Stimulated activated CD4-positive, alpha-beta T cell treated with anti-CD3 and anti-CD28 coated beads, Interleukin-1b, Interleukin-23, amount 100 ng/mL, for 1 hour (primary cell): ENCODE results near the gene VSTM2B.
"Not testable (repeated sequence)": the region's sequence is repeated elsewhere in the genome, so short reads cannot be mapped to it uniquely, and the experiment has no call there.

Experiments used
- DNase-seq, 2 donors: peaks; one replicate each; pipeline ENCODE4 v3.0.0-alpha.2; 2020; ENCODE audit warnings: low read depth in 2 of 2

VSTM2B gene

DNA sequence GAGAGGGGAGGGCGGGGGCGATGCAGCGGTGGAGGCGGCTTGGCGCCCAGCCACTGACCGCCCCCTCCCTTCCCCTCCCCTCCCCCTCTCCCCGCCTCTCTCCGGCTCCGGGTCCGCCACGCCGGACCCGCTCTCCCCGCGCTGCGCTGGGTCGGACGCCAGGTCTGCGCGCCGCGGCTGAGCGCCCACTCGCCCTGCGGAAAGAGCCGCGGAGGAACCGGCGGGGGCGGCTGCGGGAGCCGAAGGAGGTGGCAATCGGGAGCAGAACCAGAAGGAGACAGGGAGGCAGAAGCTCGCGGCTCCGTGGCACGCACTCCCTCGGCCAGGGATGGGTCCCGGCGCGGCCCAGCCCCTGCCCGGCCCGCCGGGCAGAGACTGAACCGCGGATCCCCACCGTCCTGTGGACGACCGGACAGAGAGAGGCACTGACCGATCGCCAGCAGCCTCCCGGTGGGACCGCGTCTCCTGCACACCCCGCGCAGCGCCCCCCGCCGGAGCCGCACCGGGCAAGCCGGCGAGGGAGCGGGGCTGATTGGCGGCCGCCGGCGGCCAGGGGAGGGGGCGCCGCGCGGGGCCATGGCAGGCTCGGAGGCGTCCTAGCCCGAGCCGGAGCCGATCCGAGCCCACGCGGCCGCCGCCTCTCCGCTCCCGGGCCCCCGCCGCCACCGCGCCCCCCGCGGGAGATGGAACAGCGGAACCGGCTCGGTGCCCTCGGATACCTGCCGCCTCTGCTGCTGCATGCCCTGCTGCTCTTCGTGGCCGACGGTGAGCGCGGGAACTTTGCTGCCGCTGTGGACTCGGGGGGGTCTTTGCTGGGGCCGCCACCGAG, at the start of gene VSTM2B:
VSTM2B (plus strand) TSS at position 94 of the 829 bp plus-strand sequence; CDS start at position 684, 590 bp downstream.
- DNase-seq, result no peak

- no peak for DNase-seq
These were observed 49.3 kb upstream of the VSTM2B start for GRCh38 chr19:29476528-29476927.

DNA sequence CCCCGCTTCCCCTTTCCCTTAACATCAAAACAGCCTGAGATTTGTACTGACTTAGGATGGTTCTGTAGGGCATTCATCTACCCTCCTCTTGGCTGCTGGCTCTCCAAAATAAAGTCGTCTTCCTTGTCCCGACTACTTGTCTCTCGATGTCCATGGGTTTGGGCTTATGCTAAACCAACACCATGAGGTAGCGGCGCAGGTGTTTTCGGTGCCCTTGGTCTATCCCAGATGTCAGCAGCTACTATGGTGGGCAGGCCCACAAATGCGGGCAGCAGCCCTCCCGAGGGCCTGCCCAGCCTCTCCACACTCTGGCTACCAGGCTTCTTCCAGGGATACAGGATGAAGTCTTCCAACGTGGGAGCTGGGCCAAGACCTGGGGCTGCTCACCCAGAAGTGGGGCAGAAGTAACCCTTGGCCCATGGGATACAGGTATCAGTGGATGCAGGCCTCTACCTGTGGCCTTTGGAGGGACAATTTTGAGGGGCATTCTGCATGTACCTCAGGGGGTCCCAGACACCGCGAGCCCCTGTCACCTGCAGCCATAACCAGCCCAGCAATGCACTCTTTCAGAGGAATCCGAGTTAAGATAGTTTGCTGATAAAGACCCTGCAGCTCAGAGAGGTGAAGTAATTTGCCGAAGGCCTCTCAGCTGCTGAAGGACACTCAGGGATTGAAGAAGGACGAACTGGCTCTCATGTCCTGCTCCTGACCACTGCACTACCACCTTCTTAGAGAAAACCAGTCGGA, 47.8 kb upstream of the VSTM2B start:
- DNase-seq, result no peak

DNA sequence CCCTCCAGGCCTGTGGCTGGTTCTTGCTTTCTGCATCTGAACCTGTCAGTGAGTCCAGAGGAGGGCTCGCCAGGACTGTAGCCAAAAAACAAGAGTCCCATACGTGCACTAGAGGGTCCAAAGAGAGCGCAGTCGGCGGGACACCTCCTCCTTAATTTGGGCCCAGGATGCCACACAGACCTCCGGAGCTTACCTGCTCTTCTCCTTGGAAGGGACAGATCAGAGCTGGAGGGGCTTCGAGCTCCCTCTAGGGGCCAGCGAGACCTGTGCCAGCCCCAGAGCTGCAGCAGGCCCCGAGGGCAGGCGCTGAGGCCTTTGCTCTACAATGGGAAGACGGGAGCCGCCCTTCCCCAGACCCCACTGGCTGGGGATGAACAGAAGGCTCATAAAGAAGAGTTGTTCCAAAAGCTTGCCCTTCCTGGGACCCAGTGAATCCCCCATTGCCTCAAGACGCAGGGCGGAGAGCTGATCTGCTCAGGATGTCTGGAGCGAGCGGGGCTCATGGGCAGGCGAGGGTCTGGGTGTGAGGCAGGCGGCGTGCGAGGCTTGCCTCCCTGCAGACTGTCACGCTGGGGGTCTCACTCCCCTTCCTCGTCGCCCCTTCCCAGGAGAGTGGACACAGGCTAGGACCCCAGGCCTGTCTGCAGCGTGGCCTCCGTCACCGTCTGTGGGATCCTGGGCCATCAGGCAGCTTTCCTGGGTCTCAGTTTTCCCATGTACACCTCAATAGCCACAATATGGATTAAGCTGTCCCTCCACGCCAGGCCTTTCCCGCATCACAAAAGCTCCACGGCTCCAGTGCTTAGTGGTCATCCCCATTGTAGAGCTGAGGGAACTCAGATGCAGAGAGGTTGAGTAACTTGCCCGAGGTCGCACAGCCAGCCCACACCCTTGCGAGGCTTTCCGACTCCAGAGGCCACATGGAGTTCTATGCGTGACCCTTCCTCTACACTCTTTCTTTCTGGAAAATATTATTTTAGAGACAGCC, 46.9 kb upstream of the VSTM2B start:
- no peak for DNase-seq

DNA sequence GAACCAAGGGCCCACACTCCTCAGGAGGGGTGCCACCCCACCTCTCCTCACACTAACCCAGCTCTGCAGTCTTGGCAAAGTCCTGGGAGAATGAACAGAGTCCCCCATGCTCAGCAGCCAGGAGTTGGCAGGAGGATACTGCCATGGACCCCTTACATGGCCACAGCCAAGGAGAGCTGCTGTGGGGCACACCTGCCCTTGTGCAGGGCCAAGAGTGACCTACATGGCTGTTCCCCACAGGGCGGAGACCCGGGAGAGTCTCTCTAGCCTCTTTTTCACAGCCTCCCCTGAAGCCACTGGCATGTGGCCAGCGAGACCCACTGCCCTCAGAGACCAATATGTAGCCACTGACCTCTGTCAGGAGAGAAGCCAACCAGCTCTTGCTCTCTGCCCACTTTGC, 45.9 kb upstream of the VSTM2B start:
- no peak for DNase-seq

DNA sequence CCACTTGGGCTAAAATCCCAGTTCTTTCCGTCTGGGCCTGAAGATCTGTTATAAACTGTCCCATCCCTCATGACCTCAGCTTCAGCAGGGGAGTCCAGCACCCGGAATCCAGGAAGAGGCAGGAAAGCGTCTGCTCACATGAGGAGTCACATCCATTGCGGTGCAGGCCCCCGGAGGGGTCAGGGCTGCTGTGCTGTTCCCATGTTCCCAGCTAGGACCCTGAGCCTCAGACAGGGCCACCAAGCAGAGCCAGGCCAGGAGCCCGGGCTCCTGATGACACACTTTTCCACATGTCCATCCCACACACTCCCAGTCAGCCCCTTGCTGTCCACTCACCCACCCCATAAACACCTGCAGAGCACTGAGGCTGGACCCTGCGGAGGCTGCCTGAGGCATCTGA, 45.3 kb upstream of the VSTM2B start:
- DNase-seq, result no peak

GRCh38 chr19:29482855-29483640, 42.7 kb upstream of the VSTM2B start:
- no peak for DNase-seq

DNA sequence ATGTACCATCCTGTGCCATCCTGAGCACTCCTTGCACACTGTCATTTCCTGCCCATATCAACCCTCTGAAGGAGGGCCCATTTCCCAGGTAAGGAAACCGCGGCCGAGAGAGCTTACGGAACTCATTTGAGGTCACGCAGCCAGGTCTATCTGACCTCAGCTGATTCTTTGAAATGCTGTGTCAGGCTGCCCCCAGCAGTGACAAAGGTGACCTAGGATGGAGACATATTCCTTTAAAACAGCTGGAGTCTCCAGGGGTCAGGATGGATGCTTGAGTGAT, 42.2 kb upstream of the VSTM2B start:
- DNase-seq, result no peak

DNA sequence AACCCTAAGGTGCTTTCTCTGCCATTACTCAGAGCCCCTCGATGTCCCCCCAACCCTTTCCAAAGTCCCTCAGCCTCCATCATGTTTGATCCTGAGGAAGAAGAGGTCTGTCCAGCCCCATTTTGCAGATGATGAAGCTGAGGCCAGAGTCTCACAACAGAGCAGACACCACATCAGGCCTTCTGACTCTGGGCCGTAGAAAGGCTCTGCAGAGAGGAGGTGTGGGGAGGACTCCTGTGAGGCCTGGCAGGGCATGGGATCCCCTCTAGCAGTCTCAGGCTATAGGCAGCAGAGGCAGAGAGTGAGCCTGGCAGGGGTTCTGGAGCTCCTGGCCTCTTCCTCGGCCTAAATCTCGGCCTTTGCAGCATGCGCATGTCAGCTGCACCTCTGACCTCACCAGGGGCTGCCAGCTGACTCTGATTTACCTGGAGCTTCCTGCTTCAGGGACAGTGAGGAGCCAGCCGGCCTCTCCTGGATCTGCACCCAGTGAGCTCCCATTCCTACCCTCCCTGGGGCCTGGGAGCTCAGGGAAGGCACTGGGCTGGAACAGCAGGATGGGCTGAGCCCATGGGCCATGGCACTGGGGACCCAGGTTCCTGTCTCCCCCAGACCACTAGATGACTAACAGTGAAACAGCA, 41.7 kb upstream of the VSTM2B start:
- DNase-seq, result no peak

DNA sequence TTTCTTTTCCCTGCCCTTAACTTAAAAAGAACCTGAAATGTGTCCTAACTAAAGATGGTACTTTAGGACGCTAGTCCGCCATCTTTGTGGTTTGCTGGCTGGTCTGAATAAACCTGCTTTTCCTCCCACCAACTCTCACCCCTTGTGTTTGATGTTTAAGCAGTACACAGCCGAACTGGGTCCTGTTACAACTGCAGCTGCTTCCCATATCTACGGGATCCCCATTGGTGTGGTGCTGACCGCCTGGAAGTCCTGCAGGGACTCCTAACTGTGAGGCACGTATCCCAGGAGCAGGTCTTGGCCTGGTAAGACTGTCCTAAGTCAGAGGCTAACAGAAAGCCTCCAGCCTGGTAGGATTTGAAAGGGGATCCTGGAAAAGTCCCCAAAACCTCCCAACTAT, 40.9 kb upstream of the VSTM2B start:
- DNase-seq, result no peak

GRCh38 chr19:29485293-29485692, 40.5 kb upstream of the VSTM2B start:
- no peak for DNase-seq

DNA sequence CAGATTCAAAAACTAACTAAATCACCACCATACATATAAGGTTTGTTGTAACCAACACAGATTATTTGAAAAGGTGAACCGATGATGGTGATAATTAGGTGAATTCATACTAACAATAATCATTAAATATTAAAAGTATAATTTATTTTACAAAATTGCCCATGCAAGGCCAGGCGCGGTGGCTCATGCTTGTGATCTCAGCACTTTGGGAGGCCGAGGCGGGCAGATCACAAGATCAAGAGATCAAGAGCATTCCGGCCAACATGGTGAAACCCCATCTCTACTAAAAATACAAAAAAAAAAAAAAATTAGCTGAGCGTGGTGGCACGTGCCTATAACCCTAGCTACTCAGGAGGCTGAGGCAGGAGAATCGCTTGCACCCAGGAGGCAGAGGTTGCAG, 38.8 kb upstream of the VSTM2B start:
- DNase-seq, result not testable (repeated sequence)

GRCh38 chr19:29487432-29487831, 38.4 kb upstream of the VSTM2B start:
- no peak for DNase-seq

- DNase-seq, result no peak
These were observed 37.5 kb upstream of the VSTM2B start for GRCh38 chr19:29488316-29488715.

DNA sequence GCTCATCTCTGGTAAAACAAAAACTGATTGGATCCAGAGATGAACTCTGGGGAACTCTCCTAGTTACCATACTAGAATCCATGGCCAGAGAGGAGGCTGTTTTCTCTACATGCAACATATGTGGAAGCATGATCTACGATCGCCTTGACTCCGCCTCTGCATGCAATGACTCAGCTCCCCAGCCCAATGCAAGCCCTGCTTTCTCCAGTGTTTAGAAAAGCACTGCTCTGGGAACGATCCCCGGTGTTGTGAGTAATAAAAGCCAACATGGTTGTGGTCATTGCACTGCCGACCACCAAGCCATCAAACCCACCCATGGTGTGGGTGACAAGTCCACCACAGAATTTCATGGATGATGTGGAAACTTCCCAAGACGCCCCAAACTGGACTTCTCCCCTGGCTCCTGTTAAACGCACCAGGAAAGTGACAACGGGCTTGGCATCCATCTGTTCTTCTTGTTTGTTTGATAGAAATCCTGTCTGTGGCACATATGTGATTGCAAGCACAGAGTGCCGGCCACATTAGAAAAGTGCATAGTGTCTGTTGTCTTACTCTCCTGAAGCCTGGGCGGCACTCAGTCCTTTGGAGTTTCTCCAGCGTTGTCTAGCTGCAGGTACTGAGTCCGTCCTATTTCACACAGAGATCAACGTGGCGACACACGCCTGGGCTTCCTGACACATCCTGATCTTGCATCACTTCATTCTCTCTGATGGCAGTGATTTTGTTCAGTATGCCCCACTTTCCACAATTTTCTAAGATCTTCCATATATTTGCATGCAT, 36.4 kb upstream of the VSTM2B start:
- DNase-seq, result no peak

GRCh38 chr19:29491491-29491890, 34.3 kb upstream of the VSTM2B start:
- no peak for DNase-seq

- DNase-seq, result no peak
These were observed 33.7 kb upstream of the VSTM2B start for GRCh38 chr19:29491995-29492577.

DNA sequence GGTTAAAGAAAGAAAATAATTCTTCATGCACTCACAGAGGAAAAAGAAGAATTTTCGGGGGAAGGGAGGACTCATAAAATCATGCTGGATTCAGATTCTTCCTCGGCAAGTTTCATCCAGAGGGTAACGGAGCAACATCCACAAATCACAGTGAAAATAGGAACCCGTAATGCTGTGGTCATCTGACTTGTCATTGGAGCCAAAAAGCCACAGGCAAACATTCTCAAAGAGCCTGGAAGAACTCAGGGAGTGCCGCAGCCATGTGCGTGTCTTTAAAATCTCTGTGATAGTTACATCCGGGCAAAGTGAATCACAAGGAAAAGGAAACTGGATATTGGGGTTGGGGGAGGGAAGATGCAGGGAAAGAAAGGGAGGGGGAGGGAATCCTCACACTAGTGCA, 33.0 kb upstream of the VSTM2B start:
- DNase-seq, result no peak

DNA sequence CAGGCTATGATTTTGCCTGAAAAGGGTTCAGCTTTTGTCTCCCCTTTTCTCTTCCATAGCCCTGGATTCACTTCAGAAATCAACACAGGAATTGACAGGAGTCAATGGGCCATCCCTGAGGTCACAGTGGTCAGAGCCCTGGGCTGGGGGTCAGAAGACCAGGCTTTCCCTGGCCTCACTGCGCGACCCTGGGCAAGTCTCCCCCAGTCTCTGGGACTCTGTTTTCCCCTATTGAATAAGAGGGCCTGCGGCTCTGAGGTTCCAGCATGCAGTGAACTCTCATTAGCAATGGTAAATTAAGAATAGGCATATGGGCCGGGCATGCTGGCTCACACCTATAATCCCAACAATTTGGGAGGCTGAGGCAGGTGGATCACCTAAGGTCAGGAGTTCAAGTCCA, 30.7 kb upstream of the VSTM2B start:
- no peak for DNase-seq
